Activated naive CD8-positive, alpha-beta T cell treated with anti-CD3 and anti-CD28 coated beads, Interleukin-2, amount 50 U/mL, for 24 hours (primary cell): Measurements from ENCODE around the gene NELFB.

Experiments
- ATAC-seq: fragments of 150-1000 bp; cut with Tn5 transposase; one replicate; pipeline ENCODE4 v1.10.0; 2021
- DNase-seq: peaks from one replicate; pipeline ENCODE4 v3.0.0; 2021
- H3K27ac Mint-ChIP-seq: one replicate; pipeline ENCODE4 v1.8.0; 2021; ENCODE audit warnings: mild to moderate bottlenecking, mixed read lengths
- H3K27me3 Mint-ChIP-seq: one replicate; pipeline ENCODE4 v1.8.0; 2021; ENCODE audit warnings: mixed read lengths
- H3K36me3 Mint-ChIP-seq: one replicate; pipeline ENCODE4 v1.8.0; 2021; ENCODE audit warnings: low read depth, mixed read lengths
- H3K4me1 Mint-ChIP-seq: one replicate; pipeline ENCODE4 v1.8.0; 2021; ENCODE audit warnings: mixed read lengths
- H3K4me3 Mint-ChIP-seq: one replicate; pipeline ENCODE4 v1.8.0; 2021; ENCODE audit warnings: mild to moderate bottlenecking, moderate library complexity, mixed read lengths
- H3K9me3 Mint-ChIP-seq: one replicate; pipeline ENCODE4 v1.8.0; 2021; ENCODE audit warnings: mixed read lengths

Gene NELFB

DNA sequence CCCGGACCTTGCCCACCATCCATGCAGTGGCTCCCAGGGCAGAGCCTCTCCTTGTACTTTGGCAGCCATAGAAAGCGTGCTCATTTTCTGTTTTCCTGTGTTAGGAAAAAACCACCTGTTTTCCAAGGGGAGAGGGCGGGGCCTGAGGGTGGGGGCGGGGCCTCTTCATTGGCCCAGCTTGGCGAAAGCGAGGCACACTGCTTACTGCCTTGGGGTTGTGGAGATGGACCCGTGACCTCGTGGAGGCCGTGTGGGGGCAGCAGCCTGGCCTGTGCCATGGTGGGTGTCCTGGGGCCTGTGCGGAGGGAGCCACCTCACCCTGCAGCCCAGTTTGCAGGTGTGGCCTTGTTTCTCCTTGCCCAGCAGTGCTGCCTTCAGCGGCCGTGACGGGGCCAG, 18.0 kb downstream of the NELFB start:
- H3K27ac Mint-ChIP-seq = no peak overlapping the region
- no peaks in the 10 kb centered on the region for H3K9me3 Mint-ChIP-seq
- ATAC-seq = no peak
- H3K27me3 Mint-ChIP-seq = no peaks in the 10 kb centered on the region
- DNase-seq = no peak
- H3K4me1 Mint-ChIP-seq = peaks cover 31% of the 10 kb centered on the region
- peaks cover 16% of the 10 kb centered on the region for H3K36me3 Mint-ChIP-seq
- H3K4me3 Mint-ChIP-seq = no peak overlapping the region

DNA sequence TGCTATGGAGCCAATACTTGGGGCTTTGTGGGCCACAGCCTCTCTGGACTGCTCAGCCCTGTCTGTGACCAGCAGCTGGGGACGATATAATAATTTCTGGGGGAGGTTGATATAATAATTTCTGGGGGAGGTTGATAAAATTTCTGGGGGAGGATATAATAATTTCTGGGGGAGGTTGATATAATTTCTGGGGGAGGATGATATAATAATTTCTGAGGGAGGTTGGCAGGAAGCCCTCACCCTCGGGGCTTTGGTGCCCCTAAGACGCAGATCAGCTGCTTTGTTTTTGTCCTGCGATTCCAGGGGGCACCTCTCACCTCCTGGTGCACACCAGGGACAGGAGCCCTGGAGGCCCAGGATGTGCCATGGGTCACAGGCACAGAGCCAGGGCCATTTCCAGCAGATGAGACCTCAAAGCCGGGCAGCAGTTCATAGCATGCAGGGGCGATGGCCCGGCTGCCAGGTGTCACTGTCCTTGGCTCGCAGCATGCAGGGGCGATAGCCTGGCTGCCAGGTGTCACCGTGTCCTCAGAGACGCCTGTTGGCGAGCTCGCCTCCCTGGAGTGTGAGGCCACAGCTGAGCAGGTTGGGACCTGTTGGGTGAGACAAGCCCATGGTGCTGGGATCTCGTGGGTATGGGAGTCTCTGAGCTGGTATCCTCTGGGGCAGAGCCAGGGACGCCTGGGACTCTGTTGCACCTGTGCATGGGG, 18.6 kb downstream of the NELFB start:
- H3K36me3 Mint-ChIP-seq = peaks cover 12% of the 10 kb centered on the region
- ATAC-seq = no peak
- H3K27ac Mint-ChIP-seq = no peak overlapping the region
- H3K27me3 Mint-ChIP-seq = no peaks in the 10 kb centered on the region
- H3K9me3 Mint-ChIP-seq = no peaks in the 10 kb centered on the region
- no peak overlapping the region for H3K4me3 Mint-ChIP-seq
- H3K4me1 Mint-ChIP-seq = peaks cover 28% of the 10 kb centered on the region
- DNase-seq = no peak

DNA sequence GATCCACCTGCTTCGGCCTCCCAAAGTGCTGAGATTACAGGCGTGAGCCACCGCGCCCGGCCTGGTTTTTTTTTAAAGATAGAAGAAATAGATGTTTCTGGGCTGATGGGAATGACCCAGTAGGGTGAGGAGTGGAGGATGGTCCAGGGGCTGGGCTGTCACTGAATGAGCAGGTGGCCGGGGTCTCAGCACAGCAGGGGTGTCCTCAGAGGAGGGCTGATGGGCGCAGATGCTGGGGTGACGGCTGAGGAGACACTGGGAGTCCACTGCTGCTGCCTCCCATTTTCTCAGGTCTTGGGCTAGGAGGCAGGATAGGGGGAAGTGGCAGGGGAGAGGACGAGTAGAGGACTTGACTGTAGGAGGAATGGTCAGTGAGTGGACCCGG, 20.1 kb downstream of the NELFB start:
- Mint-ChIP-seq H3K4me1 (peaks cover 26% of the 10 kb centered on the region), H3K27ac (no peak overlapping the region), H3K27me3 (no peaks in the 10 kb centered on the region), H3K36me3 (peaks cover 2% of the 10 kb centered on the region), H3K9me3 (no peaks in the 10 kb centered on the region), H3K4me3 (no peak overlapping the region)
- ATAC-seq (no peak), DNase-seq (no peak)

DNA sequence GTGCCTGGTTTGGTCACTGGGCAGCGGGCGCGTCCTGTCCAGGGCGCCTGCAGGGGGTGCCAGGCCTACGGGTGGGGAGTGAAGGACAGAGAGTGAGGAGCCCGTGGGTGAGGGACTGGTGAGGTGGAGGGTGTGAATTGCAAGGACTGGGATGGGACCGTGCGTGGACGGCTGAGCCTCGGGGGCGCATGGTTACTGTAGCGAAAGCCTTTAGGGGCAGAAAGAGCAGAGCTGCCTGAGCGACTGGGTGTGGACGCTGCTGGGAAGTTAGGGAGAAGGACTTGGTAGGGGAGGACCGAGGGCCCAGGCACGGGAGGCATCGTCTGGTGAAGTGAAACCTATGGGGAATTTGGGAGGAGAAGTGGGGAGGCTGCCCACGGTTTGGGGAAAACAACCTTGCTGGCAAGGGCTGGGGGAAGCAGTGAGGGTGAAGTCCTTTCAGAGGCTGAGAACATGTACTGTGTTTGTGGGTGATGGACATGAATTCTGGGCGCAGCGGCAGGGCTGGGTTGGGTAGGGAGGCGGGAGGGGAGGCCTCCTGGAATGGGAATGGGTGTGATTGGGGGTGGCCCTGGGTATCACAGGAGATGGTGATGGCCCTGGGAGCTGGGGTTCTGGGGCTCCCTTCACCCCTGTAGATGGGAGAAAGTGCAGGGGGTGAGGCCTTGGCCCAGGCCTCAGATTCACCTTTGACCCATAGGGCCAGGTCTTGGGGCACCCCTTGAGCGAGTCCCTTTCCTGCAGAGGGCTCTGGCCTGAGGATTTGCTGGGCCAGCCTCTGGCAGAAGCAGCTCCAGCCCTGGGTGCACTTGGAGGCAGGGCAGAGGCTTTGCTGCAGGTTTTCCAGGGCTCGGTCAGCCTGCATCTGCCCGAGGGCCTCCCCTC, 20.7 kb downstream of the NELFB start:
- Mint-ChIP-seq H3K4me1 (peaks cover 23% of the 10 kb centered on the region), H3K4me3 (no peak overlapping the region), H3K27me3 (no peaks in the 10 kb centered on the region), H3K36me3 (peaks cover 2% of the 10 kb centered on the region), H3K9me3 (no peaks in the 10 kb centered on the region), H3K27ac (no peak overlapping the region)
- ATAC-seq (no peak), DNase-seq (no peak)

DNA sequence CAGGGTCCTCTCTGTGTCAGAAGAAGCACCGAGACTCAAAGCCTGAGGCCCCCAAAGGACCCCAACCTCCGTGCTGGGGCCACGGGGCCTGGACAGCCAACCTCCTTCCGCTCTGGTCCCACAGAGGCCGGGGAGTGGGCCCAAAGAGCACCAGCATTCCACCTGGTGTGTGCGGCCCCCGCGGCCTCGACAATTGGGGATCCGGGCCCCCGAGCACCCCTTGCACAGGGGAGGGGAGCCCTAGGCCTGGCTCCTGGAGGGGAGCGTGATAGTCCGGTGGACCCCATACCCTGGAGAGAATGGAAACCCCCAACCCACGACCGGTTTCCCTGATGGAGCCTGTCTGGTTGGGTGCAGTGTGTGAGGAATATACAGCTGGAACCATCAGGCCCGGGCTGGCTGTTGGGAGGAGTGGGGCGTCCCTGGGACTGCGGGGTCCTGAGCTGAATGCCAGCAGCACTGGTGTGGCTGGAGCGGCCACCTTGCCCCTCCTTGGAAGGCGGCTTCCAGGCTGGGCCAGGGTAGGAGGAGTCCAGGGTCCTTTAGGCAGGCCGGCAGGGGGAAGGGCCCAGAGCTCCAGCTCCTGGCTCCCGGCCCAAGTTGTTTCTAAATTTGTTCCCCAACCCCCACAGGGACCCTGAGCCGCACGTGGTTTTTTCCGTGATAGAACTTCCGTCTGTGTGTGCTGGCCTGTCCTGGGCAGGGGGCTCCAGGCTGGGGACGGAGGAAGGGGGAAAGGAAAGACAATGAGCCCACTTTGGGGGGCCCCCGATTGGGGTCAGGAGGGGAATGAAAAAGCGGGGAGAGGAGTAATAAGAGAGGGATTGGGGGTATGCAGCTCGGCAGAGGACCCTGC, 21.6 kb downstream of the NELFB start:
- H3K4me1 Mint-ChIP-seq = peaks cover 16% of the 10 kb centered on the region
- ATAC-seq = no peak
- DNase-seq = no peak
- H3K9me3 Mint-ChIP-seq = no peaks in the 10 kb centered on the region
- no peaks in the 10 kb centered on the region for H3K27me3 Mint-ChIP-seq
- H3K4me3 Mint-ChIP-seq = peak overlapping the region; percentile 67
- H3K36me3 Mint-ChIP-seq = no peaks in the 10 kb centered on the region
- H3K27ac Mint-ChIP-seq = peak overlapping the region; percentile 67

DNA sequence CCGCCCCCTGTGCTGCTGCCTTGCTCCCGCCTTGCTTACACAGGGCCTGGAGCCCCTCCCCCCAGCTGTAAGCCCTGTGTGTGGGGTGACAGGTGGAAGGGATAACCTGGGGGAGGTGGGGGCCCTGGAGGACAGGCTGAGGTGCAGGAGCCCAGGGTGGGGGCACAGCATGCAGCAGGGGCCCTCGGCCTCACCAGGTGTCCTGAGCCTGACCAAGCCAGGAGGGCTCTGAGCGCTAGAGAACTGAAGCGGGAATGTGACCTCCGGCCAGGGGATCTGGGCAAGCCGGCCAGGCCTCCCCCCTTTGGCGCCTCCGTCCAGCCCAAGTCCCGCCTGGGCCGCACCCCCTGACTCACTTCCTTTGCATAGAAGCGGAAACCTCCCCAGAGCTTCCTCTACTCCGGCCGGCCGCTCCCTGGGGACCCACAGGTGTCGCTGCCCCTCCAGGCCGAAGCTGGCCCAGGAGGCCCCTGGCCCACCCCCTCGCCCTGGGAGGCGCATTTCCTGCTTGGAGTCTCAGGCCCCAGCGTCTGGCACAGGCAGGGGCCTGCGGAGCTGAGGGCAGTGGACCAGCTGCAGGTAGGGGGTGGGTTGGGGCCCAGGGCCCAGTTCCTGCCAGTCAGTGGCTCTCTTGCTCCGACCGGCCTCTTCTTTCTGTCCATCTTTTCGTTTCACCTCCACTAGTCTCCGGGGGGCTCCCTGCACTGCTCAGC, 22.4 kb downstream of the NELFB start, which contains the start of gene TOR4A:
Gene TOR4A (plus strand): TSS at position 398 of the 713 bp plus-strand sequence. CDS start 964 bp downstream, outside the sequence.
- peaks cover 17% of the 10 kb centered on the region for H3K4me1 Mint-ChIP-seq
- no peaks in the 10 kb centered on the region for H3K36me3 Mint-ChIP-seq
- ATAC-seq (peak; percentile 73), DNase-seq (peak; percentile 69)
- peaks cover 1% of the 10 kb centered on the region for H3K27me3 Mint-ChIP-seq
- no peaks in the 10 kb centered on the region for H3K9me3 Mint-ChIP-seq
- H3K4me3 Mint-ChIP-seq = peak within 1 kb of the TSS; percentile 79
- peak within 1 kb of the TSS; percentile 67 for H3K27ac Mint-ChIP-seq

DNA sequence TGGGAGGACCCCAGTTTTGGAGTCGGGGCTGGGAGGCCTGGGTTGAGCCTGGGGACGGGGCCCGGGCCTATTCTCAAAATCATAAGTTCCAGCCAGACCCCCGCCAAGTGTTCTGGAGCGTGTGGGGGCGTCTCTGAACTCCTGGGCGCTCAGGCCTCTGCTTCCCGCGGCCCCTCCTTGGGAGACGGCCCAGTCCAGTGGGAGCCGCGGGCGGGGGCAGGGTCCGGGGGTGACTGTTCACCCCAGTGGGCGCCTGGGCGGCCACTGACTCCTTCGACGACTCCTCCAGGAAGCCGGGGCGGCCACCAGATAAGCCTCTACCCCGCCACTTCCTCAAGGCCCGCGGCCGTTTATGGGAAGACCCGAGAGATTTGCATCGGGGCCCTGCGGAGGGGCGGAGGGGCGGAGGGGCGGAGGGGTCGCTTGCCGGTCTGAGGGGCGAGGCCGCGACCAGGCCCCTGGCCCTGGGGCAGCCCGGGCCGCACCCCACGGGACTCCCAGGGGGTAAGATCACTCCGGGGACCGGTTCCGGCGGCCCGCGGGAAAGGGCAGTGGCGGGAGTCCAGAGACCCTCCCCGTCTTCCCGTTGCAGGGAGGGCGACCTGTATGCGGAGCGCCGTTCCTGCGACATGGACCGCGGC, 23.1 kb downstream of the NELFB start:
- Mint-ChIP-seq H3K4me1 (peaks cover 19% of the 10 kb centered on the region), H3K27me3 (peaks cover 4% of the 10 kb centered on the region), H3K9me3 (no peaks in the 10 kb centered on the region), H3K27ac (no peak overlapping the region), H3K4me3 (peak overlapping the region; percentile 79), H3K36me3 (no peaks in the 10 kb centered on the region)
- no peak for ATAC-seq
- DNase-seq = no peak

DNA sequence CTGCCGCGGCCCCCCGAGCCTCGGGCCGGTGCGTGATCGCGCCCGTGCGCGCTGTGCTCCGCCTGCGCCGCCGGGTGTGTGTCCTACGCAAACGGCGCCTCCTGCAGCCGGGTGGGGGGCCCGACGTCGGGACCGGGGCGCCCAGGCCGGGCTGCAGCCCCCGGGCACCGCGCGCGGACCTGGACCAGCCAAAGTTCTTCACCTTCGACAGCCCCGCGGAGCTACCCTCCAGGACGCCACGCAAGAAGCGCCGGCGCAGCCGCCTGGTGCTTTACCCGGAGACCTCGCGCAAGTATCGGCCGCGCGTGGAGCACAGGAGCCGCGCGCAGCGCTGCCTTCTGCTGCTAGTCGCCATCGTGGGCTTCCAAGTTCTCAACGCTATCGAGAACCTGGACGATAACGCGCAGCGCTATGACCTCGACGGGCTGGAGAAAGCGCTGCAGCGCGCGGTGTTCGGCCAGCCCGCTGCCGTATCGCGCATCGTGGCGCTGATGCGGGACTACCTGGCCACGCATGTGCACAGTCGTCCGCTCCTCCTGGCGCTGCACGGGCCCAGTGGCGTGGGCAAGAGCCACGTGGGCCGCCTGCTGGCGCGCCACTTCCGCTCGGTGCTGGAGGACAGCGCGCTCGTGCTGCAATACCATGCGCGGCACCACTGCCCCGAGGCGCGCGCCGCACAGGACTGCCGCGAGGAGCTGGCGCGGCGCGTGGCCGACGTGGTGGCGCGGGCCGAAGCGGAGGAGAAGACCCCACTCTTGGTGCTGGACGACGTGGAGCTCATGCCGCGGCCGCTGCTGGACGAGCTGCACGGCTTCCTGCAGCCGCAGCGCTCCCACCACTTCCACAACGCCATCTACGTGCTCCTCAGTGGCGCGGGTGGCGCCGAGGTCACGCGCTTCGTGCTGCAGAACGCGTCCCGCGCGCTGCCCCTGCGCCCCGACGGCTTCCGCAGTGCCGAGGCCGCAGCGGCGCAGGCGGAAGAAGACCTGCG, 23.9 kb downstream of the NELFB start:
- DNase-seq (no peak), ATAC-seq (no peak)
- Mint-ChIP-seq H3K4me1 (peaks cover 19% of the 10 kb centered on the region), H3K27ac (no peak overlapping the region), H3K4me3 (no peak overlapping the region), H3K36me3 (no peaks in the 10 kb centered on the region), H3K9me3 (no peaks in the 10 kb centered on the region), H3K27me3 (peaks cover 7% of the 10 kb centered on the region)

DNA sequence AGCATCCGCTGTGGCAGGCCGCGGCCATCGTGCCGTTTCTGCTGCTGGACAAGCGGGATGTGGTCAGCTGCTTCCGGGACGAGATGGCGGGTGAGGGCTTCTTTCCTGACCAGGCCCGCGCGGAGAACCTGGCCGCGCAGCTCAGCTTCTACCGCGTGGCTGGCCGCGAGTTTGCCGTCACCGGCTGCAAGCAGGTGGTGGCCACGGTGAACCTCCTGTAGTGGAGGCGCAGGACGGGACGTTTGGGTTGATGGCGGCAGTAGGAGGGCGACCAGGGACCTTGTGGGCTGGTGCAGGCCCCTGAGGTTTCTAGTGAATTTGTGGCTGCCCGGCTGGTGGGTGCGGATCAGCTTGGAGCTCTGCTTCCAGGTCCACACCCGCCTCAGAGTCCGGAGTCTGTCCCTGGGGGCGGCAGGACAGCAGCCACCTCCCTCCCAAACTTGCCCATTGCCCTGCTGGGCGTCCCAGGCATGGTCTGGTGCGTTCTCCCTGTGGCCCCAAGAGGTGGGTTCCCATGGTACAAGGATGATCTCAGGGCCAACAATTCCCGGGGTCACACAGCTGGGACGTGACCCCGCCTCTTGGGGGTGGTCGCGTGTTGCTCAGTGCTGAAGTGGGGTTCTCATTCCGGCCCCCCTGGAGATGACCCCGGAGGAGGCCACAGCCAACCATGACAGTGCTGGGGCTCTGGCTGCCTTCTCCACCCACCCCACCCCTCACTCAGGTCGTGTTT, 24.8 kb downstream of the NELFB start:
- H3K9me3 Mint-ChIP-seq = no peaks in the 10 kb centered on the region
- H3K36me3 Mint-ChIP-seq = no peaks in the 10 kb centered on the region

DNA sequence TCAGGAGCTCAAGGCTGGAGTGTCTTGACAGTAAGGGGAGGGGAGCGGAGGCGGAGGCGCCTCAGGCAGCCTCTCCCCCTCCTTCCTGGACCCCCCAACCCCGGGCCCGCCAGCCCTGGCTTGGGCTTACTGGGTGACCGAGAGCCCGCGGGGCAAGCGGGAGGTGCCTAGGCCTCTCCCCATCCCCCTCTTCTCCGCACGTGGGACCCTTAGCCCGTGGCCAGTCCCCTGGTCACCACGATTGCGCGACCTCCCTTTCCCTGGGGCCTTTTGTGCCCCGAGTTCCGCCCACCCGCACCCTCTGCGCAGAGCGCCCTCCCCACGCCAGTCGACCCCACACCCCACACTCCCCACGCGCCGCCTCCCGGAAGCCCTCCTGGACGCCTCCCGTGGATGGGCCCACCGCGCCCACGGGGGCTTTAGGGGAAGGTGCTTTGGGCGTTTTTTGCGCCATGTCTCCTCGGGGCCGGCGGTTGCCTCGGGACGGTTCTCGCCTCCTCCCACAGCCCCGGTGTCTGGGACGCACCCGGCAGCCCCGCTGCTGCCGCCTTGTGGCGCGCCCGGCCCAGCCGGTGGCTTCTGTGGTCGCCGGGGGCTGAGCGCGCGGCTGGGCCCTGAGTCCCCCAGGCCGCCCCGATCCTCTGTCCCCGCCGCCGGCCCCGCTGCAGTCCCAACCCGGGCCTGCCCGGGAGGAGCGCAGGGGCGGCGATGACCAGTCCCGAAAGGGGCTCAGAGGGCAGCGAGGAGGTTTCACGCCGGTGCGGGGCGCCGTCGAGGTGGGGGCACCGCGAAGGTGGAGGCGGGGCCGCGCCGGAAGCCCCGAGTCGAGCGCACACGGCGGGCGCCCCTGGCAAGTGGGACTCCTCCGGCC, 25.6 kb downstream of the NELFB start:
- DNase-seq = no peak
- Mint-ChIP-seq H3K27me3 (peaks cover 12% of the 10 kb centered on the region), H3K4me1 (peaks cover 12% of the 10 kb centered on the region), H3K9me3 (no peaks in the 10 kb centered on the region), H3K4me3 (no peak overlapping the region), H3K36me3 (no peaks in the 10 kb centered on the region), H3K27ac (no peak overlapping the region)
- ATAC-seq = no peak

More for the DNA sequence above, 24.8 kb downstream of the NELFB start:
- H3K27ac Mint-ChIP-seq = no peak overlapping the region
- H3K4me1 Mint-ChIP-seq = peaks cover 17% of the 10 kb centered on the region
- H3K4me3 Mint-ChIP-seq = no peak overlapping the region
- DNase-seq = no peak
- peaks cover 7% of the 10 kb centered on the region for H3K27me3 Mint-ChIP-seq
- no peak for ATAC-seq

DNA sequence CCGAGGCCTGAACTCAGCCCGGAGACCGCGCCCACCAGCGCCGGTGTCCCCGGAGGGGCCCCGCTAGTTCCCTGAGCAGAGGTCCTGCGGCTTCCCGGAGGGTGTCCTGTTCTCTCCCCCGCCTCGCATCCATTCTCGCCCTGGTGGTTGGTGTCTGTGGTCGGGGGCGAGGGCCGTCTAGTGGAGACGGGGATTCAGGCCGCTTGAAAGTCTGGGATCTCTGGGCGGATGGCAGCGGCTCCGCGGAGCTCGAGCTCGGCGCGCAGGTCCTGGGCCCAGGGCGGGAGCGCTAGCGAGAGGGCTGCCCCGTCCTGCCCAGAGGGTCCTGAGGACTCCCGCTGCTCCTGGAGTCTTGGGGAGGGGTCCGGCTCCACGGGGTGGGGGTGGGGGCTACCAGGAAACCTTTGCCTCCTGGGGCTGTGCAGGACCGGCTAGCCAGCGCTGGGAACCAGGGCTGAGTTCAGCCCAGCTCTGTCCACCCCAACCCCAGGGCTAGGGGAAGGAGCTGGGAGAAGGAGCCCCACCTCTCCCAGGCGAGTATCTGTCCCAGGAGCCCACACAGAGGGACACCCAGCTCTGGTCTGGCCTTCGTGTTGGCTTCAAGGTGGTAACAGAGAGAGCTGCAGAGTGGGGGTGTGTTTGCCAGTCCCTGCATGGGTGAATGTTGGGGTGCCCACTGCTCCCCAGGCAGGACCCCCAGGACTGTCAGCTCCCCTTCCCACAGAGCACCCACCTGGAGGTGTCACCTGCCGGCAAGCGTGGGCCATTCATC, 26.4 kb downstream of the NELFB start:
- Mint-ChIP-seq H3K4me1 (peaks cover 9% of the 10 kb centered on the region), H3K4me3 (no peak overlapping the region), H3K27ac (no peak overlapping the region), H3K27me3 (peaks cover 12% of the 10 kb centered on the region), H3K36me3 (no peaks in the 10 kb centered on the region), H3K9me3 (no peaks in the 10 kb centered on the region)
- no peak for ATAC-seq
- no peak for DNase-seq
